ENCODE measurements around the gene FAHD1. TPM values are rescaled to one million over a fixed set of nuclear protein-coding genes. Genes with fewer than 3 reads are reported as not detected.

FAHD1 gene
- total RNA-seq, 2 experiments from 2014 or later: 4.1 to 4.5 TPM

GRCh38 chr16:1878256-1878655 is 51.2 kb downstream of the FAHD1 start:
- Mint-ChIP-seq H3K4me3 (no peak overlapping the region), H3K9me3 (no peaks in the 10 kb centered on the region), H3K27ac (no peak overlapping the region), H3K27me3 (peaks cover 27% of the 10 kb centered on the region), H3K36me3 (ENCODE audit: low read depth) (no peaks in the 10 kb centered on the region), H3K4me1 (ENCODE audit: low read depth) (no peaks in the 10 kb centered on the region)
- Histone ChIP-seq H3K27ac (ENCODE audit: low read depth in 1 of 2, low read length in 2 of 2) (no peak overlapping the region), H3K4me1 (ENCODE audit: insufficient read depth, low read length) (no peaks in the 10 kb centered on the region), H3K36me3 (ENCODE audit: insufficient read depth, low read length) (no peaks in the 10 kb centered on the region), H3K27me3 (ENCODE audit: control insufficient read depth in 1 of 2, insufficient read depth in 2 of 2, low read length in 2 of 2) (peaks cover 5 to 18% of the 10 kb centered on the region in 2 experiments), H3K4me3 (ENCODE audit: low read length) (no peak overlapping the region), H3K9me3 (ENCODE audit: control insufficient read depth in 1 of 2, insufficient read depth in 1 of 2, low read length in 2 of 2) (no peaks in the 10 kb centered on the region)
- no peak for TF ChIP-seq CTCF (IDR thresholded peaks at IDR 0.05)
- POLR2A ChIA-PET: no interaction called here
- DNase-seq (no peak), ATAC-seq (ENCODE audit: poor library complexity) (no peak)
- CTCF ChIA-PET: no interaction called here
- intact Hi-C loops (cut with DNase I, micrococcal nuclease): loop anchor here in 1 of 2 experiments (10.0 kb wide), 1 partner anchor 1477 kb away; the partner anchor contains the start of gene OR2C1

Other genes with a start within 250 kb of the FAHD1 start
- 1 to 10 TPM; 4.3 to 5.6 TPM for gene IFT140, start 215.1 kb upstream of the FAHD1 start, total RNA-seq
- 10 to 100 TPM; 14.1 to 15.2 TPM for gene CRAMP1, start 214.8 kb upstream of the FAHD1 start, total RNA-seq
- 1 to 10 TPM; 2.5 to 3.2 TPM for gene JPT2, start 148.9 kb upstream of the FAHD1 start, total RNA-seq
- gene MAPK8IP3, start 121.0 kb upstream of the FAHD1 start, total RNA-seq: 100 to 1,000 TPM; 290 to 297 TPM
- gene NME3, start 55.7 kb upstream of the FAHD1 start, total RNA-seq: 10 to 100 TPM; 46.2 to 54.2 TPM
- 10 to 100 TPM; 28.6 to 30.8 TPM for gene EME2, start 54.4 kb upstream of the FAHD1 start, total RNA-seq
- gene MRPS34, start 54.1 kb upstream of the FAHD1 start, total RNA-seq: 10 to 100 TPM; 25.5 to 26.9 TPM
- 10 to 100 TPM; 86.3 to 87.6 TPM for gene SPSB3, start 44.6 kb upstream of the FAHD1 start, total RNA-seq
- 10 to 100 TPM; 36.4 to 38.1 TPM for gene NUBP2, start 44.2 kb upstream of the FAHD1 start, total RNA-seq
- under 1 TPM; 0.67 to 0.80 TPM for gene IGFALS, start 33.5 kb upstream of the FAHD1 start, total RNA-seq
- gene HAGH, start 381 bp upstream of the FAHD1 start, total RNA-seq: 10 to 100 TPM; 20.9 to 22.7 TPM
- gene MEIOB, start 45.0 kb downstream of the FAHD1 start, total RNA-seq: not detected
- gene HS3ST6, start 91.2 kb downstream of the FAHD1 start, total RNA-seq: not detected
- 1 to 10 TPM; 2.3 to 2.4 TPM for gene MSRB1, start 116.0 kb downstream of the FAHD1 start, total RNA-seq
- not detected for gene RPL3L, start 127.5 kb downstream of the FAHD1 start, total RNA-seq
- 10 to 100 TPM; 40.7 to 41.1 TPM for gene NDUFB10, start 132.3 kb downstream of the FAHD1 start, total RNA-seq
- gene RPS2, start 137.6 kb downstream of the FAHD1 start, total RNA-seq: 1,000 to 10,000 TPM; 3,604 to 3,755 TPM
- not detected for gene RNF151, start 139.7 kb downstream of the FAHD1 start, total RNA-seq
- 10 to 100 TPM; 12.7 to 15.5 TPM for gene TBL3, start 144.8 kb downstream of the FAHD1 start, total RNA-seq
- under 1 TPM; 0.56 to 0.99 TPM for gene NOXO1, start 154.3 kb downstream of the FAHD1 start, total RNA-seq
- 10 to 100 TPM; 14.5 TPM for gene GFER, start 157.0 kb downstream of the FAHD1 start, total RNA-seq
- 1 to 10 TPM; 3.8 to 3.9 TPM for gene SYNGR3, start 162.8 kb downstream of the FAHD1 start, total RNA-seq
- 10 to 100 TPM; 39.7 to 43.6 TPM for gene ZNF598, start 182.6 kb downstream of the FAHD1 start, total RNA-seq
- gene NPW, start 192.6 kb downstream of the FAHD1 start, total RNA-seq: under 1 TPM in 1 of 2 experiments, not detected in 1; 0.80 TPM
- 1 to 10 TPM; 1.9 to 2.0 TPM for gene NHERF2, start 199.7 kb downstream of the FAHD1 start, total RNA-seq
- 1 to 10 TPM; 2.7 to 2.9 TPM for gene NTHL1, start 220.6 kb downstream of the FAHD1 start, total RNA-seq
- 10 to 100 TPM; 83.0 to 85.0 TPM for gene TSC2, start 220.8 kb downstream of the FAHD1 start, total RNA-seq